ENCODE data around the gene TSPO. TPM values are rescaled to one million over a fixed set of nuclear protein-coding genes. Genes with fewer than 3 reads are reported as not detected.

Gene TSPO
- total and polyA plus RNA-seq, 2 of the 8 experiments (the other 6 are each of a cell fraction or from before 2014, with no cell fraction given): 19.9 to 51.5 TPM

GRCh38 chr22:43176090-43176489 lies 24.7 kb downstream of the TSPO start:
- CTCF ChIA-PET (ENCODE audit: partially characterized antibody): interaction anchor here (0.6 to 1.0 kb wide), 2 partner anchors 9 to 55 kb away, joined by 3 to 4 read pairs; no protein-coding TSS in a partner anchor
- H4K20me1 ChIP-seq (replicated peaks in 1 of 2; ENCODE audit: control insufficient read depth in 1 of 2, insufficient read depth in 2 of 2, low read length in 2 of 2): peaks cover 3 to 18% of the 10 kb centered on the region in 2 experiments
- H3K27me3 ChIP-seq (replicated peaks in 1 of 4; ENCODE audit: control insufficient read depth in 3 of 4, extremely low read depth in 1 of 4, insufficient read depth in 3 of 4, low read length in 3 of 4): no peaks in the 10 kb centered on the region
- H3K14ac ChIP-seq (ENCODE audit: insufficient read length): no peak overlapping the region
- H2BK20ac ChIP-seq (ENCODE audit: low read length): no peak overlapping the region
- H3K4me1 ChIP-seq (replicated peaks in 1 of 4; ENCODE audit: control insufficient read depth in 3 of 4, insufficient read depth in 4 of 4, low read length in 3 of 4): no peaks in the 10 kb centered on the region; a peak in 2 of 7 replicates
- H3K4me2 ChIP-seq (ENCODE audit: insufficient read depth in 1 of 2, low read depth in 2 of 2, low read length in 2 of 2): no peak overlapping the region
- H3K4me3 ChIP-seq (ENCODE audit: extremely low read depth in 1 of 4, insufficient read depth in 2 of 4, low read depth in 3 of 4, low read length in 4 of 4): no peak overlapping the region
- no peak overlapping the region for H3K27ac ChIP-seq (ENCODE audit: low read depth, low read length)
- 87% methylated on average over 12 of the region's 15 CpGs; no CpG with 5 or more reads in 1 of the 2 experiments for WGBS, 2 experiments (ENCODE audit: extremely low coverage in 1 of 2, insufficient coverage in 1 of 2, insufficient read length in 1 of 2, insufficient replicate concordance in 2 of 2, low coverage in 1 of 2, low lambda C conversion rate in 2 of 2, missing lambda C conversion rate in 1 of 2)
- 0 out of 2 replicates have a peak overlapping the region, but pooled peaks have one; percentile 51 for H4K8ac ChIP-seq (ENCODE audit: extremely low read depth, insufficient read depth, low read length)
- H3K4ac ChIP-seq (replicated peaks; ENCODE audit: insufficient read length, low read depth, low read length): no peak overlapping the region
- no peaks in the 10 kb centered on the region for H3K79me2 ChIP-seq (ENCODE audit: control insufficient read depth in 1 of 2, insufficient read depth in 2 of 2, low read length in 2 of 2)
- H2AFZ ChIP-seq (ENCODE audit: low read length): no peak overlapping the region
- no peak overlapping the region for H3K56ac ChIP-seq (replicated peaks; ENCODE audit: insufficient read length, low read depth, low read length)
- H3K23me2 ChIP-seq (ENCODE audit: low read depth, low read length): no peaks in the 10 kb centered on the region
- peaks cover 35 to 73% (median 68%) of the 10 kb centered on the region in 4 experiments for H3K36me3 ChIP-seq (ENCODE audit: control insufficient read depth in 2 of 4, insufficient read depth in 4 of 4, low read length in 3 of 4)
- H4K5ac ChIP-seq (ENCODE audit: insufficient read length, low read depth, low read length): no peak overlapping the region
- H3K18ac ChIP-seq (ENCODE audit: extremely low read depth, low read length): no peak overlapping the region
- no peak overlapping the region for H2AK5ac ChIP-seq (ENCODE audit: low read depth, low read length)
- H2BK120ac ChIP-seq (replicated peaks; ENCODE audit: low read depth, low read length): no peak overlapping the region
- H4K91ac ChIP-seq (replicated peaks; ENCODE audit: insufficient read length, low read length): no peak overlapping the region
- H3K79me1 ChIP-seq (ENCODE audit: low read depth, low read length): no peaks in the 10 kb centered on the region
- H3K23ac ChIP-seq (ENCODE audit: insufficient read length): no peak overlapping the region
- H3K9ac ChIP-seq (replicated peaks in 1 of 4; ENCODE audit: extremely low read depth in 1 of 4, low read depth in 3 of 4, low read length in 3 of 4): no peak overlapping the region
- H2BK15ac ChIP-seq (ENCODE audit: low read length): no peak overlapping the region
- POLR2A ChIA-PET (ENCODE audit: partially characterized antibody): interaction anchor here (0.6 to 1.0 kb wide), 2 partner anchors 11 to 237 kb away, joined by 3 read pairs; no protein-coding TSS in a partner anchor
- no peak overlapping the region for H2BK12ac ChIP-seq (ENCODE audit: low read depth, low read length)
- no peak overlapping the region for H2BK5ac ChIP-seq (ENCODE audit: low read depth, low read length)
- DNase-seq (ENCODE audit: low read depth in 1 of 2, low spot score in 2 of 2) (no peak), FAIRE-seq (no peak)
- H3K9me3 ChIP-seq (ENCODE audit: insufficient read depth in 2 of 2, low read depth in 1 of 2, low read length in 1 of 2): no peaks in the 10 kb centered on the region
- no peak for TF ChIP-seq TBP (IDR thresholded peaks at IDR 0.05; ENCODE audit: low read depth, low read length)
- no peak for TF ChIP-seq USF2 (IDR thresholded peaks at IDR 0.05; ENCODE audit: low read length)
- TF ChIP-seq TEAD4 (IDR thresholded peaks at IDR 0.05; ENCODE audit: low read depth, low read length): no peak
- TF ChIP-seq YY1 (IDR thresholded peaks at IDR 0.05; ENCODE audit: low read depth, low read length): no peak
- no peak for TF ChIP-seq KDM1A (IDR thresholded peaks at IDR 0.05; ENCODE audit: borderline replicate concordance, low read length)
- no peak for TF ChIP-seq KDM5A (IDR thresholded peaks at IDR 0.05; ENCODE audit: low read length)
- no peak for TF ChIP-seq GTF2F1 (IDR thresholded peaks at IDR 0.05; ENCODE audit: borderline replicate concordance, low read depth, low read length)
- no peak for TF ChIP-seq ASH2L (IDR thresholded peaks at IDR 0.05; ENCODE audit: low read length)
- no peak for TF ChIP-seq SIX5 (IDR thresholded peaks at IDR 0.05; ENCODE audit: low read depth, low read length)
- TF ChIP-seq ZNF274 (IDR thresholded peaks at IDR 0.05; ENCODE audit: borderline replicate concordance, extremely low read depth, low read length): no peak
- no peak for TF ChIP-seq HDAC2 (IDR thresholded peaks at IDR 0.05; ENCODE audit: borderline replicate concordance in 1 of 2, low read depth in 2 of 2, low read length in 2 of 2)
- no peak for TF ChIP-seq BCL11A (IDR thresholded peaks at IDR 0.05; ENCODE audit: low read depth in 2 of 2, low read length in 2 of 2)
- no peak for TF ChIP-seq CBX8 (IDR thresholded peaks at IDR 0.05; ENCODE audit: borderline replicate concordance, low read depth, low read length)

All from H1 (cell line).